ENCODE results near the gene SLC39A6. TPM values are rescaled to one million over a fixed set of nuclear protein-coding genes. Genes with fewer than 3 reads are reported as not detected.

The SLC39A6 gene
- total and polyA plus RNA-seq, 2 of the 13 experiments (the other 11 are each of a cell fraction or from before 2014, with no cell fraction given) = 41.7 to 59.2 TPM

DNA sequence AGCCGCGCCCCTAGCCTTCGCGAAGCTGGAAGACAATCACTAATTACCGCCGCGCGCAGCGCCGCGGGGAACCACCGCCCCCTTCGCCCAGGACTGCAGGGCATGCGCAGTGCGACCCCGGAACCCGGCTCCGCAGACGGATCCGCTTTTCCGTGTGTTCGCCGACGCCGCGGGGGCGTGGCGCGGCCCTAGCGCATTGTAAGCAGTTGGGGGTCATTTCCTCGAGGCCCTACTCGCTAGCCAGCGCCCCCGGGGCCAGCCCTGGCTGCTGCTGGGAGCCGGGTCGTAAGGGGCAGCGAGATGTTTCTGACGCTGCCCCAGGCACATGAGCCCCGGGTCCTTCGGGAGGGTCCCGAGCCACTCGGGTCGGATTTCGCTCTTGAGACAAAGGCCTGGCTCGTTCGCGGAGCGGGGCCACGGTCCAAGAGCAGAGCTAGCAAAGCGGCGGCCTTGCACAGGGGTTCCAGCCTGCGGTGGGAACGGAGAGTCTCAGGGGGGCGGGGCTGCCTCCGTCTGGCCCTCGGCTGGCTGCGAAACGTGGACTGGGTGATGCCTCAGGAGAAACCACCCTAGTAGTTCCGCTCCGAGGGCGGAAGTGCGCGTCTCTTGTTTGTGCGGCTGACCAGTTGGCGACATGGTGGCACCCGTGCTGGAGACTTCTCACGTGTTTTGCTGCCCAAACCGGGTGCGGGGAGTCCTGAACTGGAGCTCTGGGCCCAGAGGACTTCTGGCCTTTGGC, at the start of gene SLC39A6, which contains the start of gene ELP2 (continued):
- TF ChIP-seq, protein P1, sequence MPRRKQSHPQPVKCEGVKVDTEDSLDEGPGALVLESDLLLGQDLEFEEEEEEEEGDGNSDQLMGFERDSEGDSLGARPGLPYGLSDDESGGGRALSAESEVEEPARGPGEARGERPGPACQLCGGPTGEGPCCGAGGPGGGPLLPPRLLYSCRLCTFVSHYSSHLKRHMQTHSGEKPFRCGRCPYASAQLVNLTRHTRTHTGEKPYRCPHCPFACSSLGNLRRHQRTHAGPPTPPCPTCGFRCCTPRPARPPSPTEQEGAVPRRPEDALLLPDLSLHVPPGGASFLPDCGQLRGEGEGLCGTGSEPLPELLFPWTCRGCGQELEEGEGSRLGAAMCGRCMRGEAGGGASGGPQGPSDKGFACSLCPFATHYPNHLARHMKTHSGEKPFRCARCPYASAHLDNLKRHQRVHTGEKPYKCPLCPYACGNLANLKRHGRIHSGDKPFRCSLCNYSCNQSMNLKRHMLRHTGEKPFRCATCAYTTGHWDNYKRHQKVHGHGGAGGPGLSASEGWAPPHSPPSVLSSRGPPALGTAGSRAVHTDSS (CRISPR knock-in tag; conservative IDR thresholded peaks at IDR 0.05) = no peak
- TF ChIP-seq ZNF792 (CRISPR knock-in tag; IDR thresholded peaks at IDR 0.05) = peak; percentile 76
- no peak for TF ChIP-seq TBP (CRISPR knock-in tag; IDR thresholded peaks at IDR 0.05)
- TF ChIP-seq, protein P2, sequence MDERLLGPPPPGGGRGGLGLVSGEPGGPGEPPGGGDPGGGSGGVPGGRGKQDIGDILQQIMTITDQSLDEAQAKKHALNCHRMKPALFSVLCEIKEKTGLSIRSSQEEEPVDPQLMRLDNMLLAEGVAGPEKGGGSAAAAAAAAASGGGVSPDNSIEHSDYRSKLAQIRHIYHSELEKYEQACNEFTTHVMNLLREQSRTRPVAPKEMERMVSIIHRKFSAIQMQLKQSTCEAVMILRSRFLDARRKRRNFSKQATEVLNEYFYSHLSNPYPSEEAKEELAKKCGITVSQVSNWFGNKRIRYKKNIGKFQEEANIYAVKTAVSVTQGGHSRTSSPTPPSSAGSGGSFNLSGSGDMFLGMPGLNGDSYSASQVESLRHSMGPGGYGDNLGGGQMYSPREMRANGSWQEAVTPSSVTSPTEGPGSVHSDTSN (CRISPR knock-in tag; IDR thresholded peaks at IDR 0.05) = no peak
- peak; percentile 91 to 97 for TF ChIP-seq POLR2A (IDR thresholded peaks at IDR 0.05; ENCODE audit: insufficient read depth in 1 of 2, low read depth in 2 of 2, low read length in 2 of 2)
- TF ChIP-seq ZNF660 (CRISPR knock-in tag; IDR thresholded peaks at IDR 0.05; ENCODE audit: borderline replicate concordance, low read depth) = no peak; the same call in 1 of the 2 replicates
- TF ChIP-seq ZC3H4 (CRISPR knock-in tag; IDR thresholded peaks at IDR 0.05; ENCODE audit: borderline replicate concordance) = 0 out of 2 replicates have a peak, but pooled peaks have one; percentile 14
- no peak for TF ChIP-seq ZFAT (CRISPR knock-in tag; conservative IDR thresholded peaks at IDR 0.05)
- TF ChIP-seq, protein P3, sequence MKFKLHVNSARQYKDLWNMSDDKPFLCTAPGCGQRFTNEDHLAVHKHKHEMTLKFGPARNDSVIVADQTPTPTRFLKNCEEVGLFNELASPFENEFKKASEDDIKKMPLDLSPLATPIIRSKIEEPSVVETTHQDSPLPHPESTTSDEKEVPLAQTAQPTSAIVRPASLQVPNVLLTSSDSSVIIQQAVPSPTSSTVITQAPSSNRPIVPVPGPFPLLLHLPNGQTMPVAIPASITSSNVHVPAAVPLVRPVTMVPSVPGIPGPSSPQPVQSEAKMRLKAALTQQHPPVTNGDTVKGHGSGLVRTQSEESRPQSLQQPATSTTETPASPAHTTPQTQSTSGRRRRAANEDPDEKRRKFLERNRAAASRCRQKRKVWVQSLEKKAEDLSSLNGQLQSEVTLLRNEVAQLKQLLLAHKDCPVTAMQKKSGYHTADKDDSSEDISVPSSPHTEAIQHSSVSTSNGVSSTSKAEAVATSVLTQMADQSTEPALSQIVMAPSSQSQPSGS (CRISPR knock-in tag; IDR thresholded peaks at IDR 0.05) = peak; percentile 52
- TF ChIP-seq, protein P4, sequence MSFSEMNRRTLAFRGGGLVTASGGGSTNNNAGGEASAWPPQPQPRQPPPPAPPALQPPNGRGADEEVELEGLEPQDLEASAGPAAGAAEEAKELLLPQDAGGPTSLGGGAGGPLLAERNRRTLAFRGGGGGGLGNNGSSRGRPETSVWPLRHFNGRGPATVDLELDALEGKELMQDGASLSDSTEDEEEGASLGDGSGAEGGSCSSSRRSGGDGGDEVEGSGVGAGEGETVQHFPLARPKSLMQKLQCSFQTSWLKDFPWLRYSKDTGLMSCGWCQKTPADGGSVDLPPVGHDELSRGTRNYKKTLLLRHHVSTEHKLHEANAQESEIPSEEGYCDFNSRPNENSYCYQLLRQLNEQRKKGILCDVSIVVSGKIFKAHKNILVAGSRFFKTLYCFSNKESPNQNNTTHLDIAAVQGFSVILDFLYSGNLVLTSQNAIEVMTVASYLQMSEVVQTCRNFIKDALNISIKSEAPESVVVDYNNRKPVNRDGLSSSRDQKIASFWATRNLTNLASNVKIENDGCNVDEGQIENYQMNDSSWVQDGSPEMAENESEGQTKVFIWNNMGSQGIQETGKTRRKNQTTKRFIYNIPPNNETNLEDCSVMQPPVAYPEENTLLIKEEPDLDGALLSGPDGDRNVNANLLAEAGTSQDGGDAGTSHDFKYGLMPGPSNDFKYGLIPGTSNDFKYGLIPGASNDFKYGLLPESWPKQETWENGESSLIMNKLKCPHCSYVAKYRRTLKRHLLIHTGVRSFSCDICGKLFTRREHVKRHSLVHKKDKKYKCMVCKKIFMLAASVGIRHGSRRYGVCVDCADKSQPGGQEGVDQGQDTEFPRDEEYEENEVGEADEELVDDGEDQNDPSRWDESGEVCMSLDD (CRISPR knock-in tag; IDR thresholded peaks at IDR 0.05; ENCODE audit: borderline replicate concordance) = no peak; the same call in 1 of the 2 replicates
- peak; percentile 7; the same call in 1 of the 2 replicates for TF ChIP-seq NCOR1 (IDR thresholded peaks at IDR 0.05; ENCODE audit: borderline replicate concordance, low read length)
- TF ChIP-seq IKZF4 (CRISPR knock-in tag; IDR thresholded peaks at IDR 0.05; ENCODE audit: borderline replicate concordance, low read depth, not compliant biosample characterization) = peak; percentile 45
- no peak for TF ChIP-seq ZNF3 (CRISPR knock-in tag; IDR thresholded peaks at IDR 0.05)
- TF ChIP-seq, protein P5, sequence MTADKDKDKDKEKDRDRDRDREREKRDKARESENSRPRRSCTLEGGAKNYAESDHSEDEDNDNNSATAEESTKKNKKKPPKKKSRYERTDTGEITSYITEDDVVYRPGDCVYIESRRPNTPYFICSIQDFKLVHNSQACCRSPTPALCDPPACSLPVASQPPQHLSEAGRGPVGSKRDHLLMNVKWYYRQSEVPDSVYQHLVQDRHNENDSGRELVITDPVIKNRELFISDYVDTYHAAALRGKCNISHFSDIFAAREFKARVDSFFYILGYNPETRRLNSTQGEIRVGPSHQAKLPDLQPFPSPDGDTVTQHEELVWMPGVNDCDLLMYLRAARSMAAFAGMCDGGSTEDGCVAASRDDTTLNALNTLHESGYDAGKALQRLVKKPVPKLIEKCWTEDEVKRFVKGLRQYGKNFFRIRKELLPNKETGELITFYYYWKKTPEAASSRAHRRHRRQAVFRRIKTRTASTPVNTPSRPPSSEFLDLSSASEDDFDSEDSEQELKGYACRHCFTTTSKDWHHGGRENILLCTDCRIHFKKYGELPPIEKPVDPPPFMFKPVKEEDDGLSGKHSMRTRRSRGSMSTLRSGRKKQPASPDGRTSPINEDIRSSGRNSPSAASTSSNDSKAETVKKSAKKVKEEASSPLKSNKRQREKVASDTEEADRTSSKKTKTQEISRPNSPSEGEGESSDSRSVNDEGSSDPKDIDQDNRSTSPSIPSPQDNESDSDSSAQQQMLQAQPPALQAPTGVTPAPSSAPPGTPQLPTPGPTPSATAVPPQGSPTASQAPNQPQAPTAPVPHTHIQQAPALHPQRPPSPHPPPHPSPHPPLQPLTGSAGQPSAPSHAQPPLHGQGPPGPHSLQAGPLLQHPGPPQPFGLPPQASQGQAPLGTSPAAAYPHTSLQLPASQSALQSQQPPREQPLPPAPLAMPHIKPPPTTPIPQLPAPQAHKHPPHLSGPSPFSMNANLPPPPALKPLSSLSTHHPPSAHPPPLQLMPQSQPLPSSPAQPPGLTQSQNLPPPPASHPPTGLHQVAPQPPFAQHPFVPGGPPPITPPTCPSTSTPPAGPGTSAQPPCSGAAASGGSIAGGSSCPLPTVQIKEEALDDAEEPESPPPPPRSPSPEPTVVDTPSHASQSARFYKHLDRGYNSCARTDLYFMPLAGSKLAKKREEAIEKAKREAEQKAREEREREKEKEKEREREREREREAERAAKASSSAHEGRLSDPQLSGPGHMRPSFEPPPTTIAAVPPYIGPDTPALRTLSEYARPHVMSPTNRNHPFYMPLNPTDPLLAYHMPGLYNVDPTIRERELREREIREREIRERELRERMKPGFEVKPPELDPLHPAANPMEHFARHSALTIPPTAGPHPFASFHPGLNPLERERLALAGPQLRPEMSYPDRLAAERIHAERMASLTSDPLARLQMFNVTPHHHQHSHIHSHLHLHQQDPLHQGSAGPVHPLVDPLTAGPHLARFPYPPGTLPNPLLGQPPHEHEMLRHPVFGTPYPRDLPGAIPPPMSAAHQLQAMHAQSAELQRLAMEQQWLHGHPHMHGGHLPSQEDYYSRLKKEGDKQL (CRISPR knock-in tag; IDR thresholded peaks at IDR 0.05; ENCODE audit: low read depth) = no peak
- TF ChIP-seq NCOA5 (CRISPR knock-in tag; IDR thresholded peaks at IDR 0.05) = 0 out of 2 replicates have a peak, but pooled peaks have one; percentile 49
- TF ChIP-seq ZBTB3 (CRISPR knock-in tag; IDR thresholded peaks at IDR 0.05; ENCODE audit: borderline replicate concordance, low read depth) = peak; percentile 43; the same call in 1 of the 2 replicates
